H1 (cell line): ENCODE measurements around the gene VASH1. TPM values are rescaled to one million over a fixed set of nuclear protein-coding genes. Genes with fewer than 3 reads are reported as not detected.

ENCODE experiments used
- CTCF ChIA-PET: fragments of 300-600 bp; sonication (Branson Sonifier 250); formaldehyde crosslinking; loops from one replicate; lab custom pipeline; 2021; ENCODE audit not compliant: partially characterized antibody; lab: Charles Lee
- POLR2A ChIA-PET: fragments of 300-600 bp; sonication (Branson Sonifier 250); formaldehyde crosslinking; loops from one replicate; lab custom pipeline; 2021; ENCODE audit warnings: inconsistent platforms; ENCODE audit not compliant: partially characterized antibody; lab: Charles Lee
- DNase-seq, 2 experiments: peaks; one replicate each; pipeline versions ENCODE4 v3.0.0 to v3.0.0-alpha.2; 2010 to 2022; ENCODE audit warnings: low spot score in 2 of 2, low read depth in 1 of 2, mixed read lengths in 1 of 2
- FAIRE-seq: peaks from 2 replicates; lab custom pipeline; 2011; peaks lifted over from hg19 to GRCh38; lab: Jason Lieb, UNC
- H2AFZ ChIP-seq: 2 replicates; pipeline ENCODE4 v1.8.1; 2012; ENCODE audit warnings: low read length, inconsistent platforms
- H2AK5ac ChIP-seq: 2 replicates; pipeline ENCODE4 v1.6.1; 2013; ENCODE audit warnings: low read depth, low read length
- H2BK120ac ChIP-seq: replicated peaks from 2 replicates; pipeline ENCODE3; 2013; ENCODE audit warnings: low read depth, low read length, inconsistent platforms
- H2BK12ac ChIP-seq: 2 replicates; pipeline ENCODE4 v1.6.1; 2013; ENCODE audit warnings: low read depth, low read length
- H2BK15ac ChIP-seq: 2 replicates; pipeline ENCODE4 v1.6.1; 2013; ENCODE audit warnings: low read length
- H2BK20ac ChIP-seq: 2 replicates; pipeline ENCODE4 v1.6.1; 2013; ENCODE audit warnings: low read length
- H2BK5ac ChIP-seq: 2 replicates; pipeline ENCODE4 v1.6.1; 2013; ENCODE audit warnings: low read depth, low read length
- H3K14ac ChIP-seq: 2 replicates; pipeline ENCODE4 v1.6.1; 2013; ENCODE audit warnings: inconsistent platforms; ENCODE audit not compliant: insufficient read length
- H3K18ac ChIP-seq: 2 replicates; pipeline ENCODE4 v1.6.1; 2013; ENCODE audit warnings: low read length; ENCODE audit errors: extremely low read depth
- H3K23ac ChIP-seq: 2 replicates; pipeline ENCODE4 v1.6.1; 2013; ENCODE audit warnings: inconsistent platforms; ENCODE audit not compliant: insufficient read length
- H3K23me2 ChIP-seq: 2 replicates; pipeline ENCODE4 v1.6.1; 2013; ENCODE audit warnings: low read depth, low read length
- H3K27ac ChIP-seq: 2 replicates; pipeline ENCODE4 v1.6.1; 2011; ENCODE audit warnings: low read depth, low read length, inconsistent platforms
- H3K27me3 ChIP-seq, 4 experiments: replicated peaks in 1 of 4; 1 replicate in 1 of 4; 2 replicates in 3 of 4; pipeline versions ENCODE4 v1.6.1 to v1.8.1; 2011 to 2013; ENCODE audit warnings: low read length in 3 of 4, mild to moderate bottlenecking in 3 of 4, inconsistent platforms in 2 of 4, mixed read lengths in 2 of 4, moderate library complexity in 1 of 4; ENCODE audit not compliant: control insufficient read depth in 3 of 4, insufficient read depth in 3 of 4; ENCODE audit errors: extremely low read depth in 1 of 4
- H3K36me3 ChIP-seq, 4 experiments: 2 replicates each; pipeline versions ENCODE4 v1.6.1 to v1.8.1; 2011 to 2013; ENCODE audit warnings: mild to moderate bottlenecking in 4 of 4, low read length in 3 of 4, moderate library complexity in 2 of 4, control low read depth in 1 of 4, inconsistent platforms in 1 of 4; ENCODE audit not compliant: insufficient read depth in 4 of 4, control insufficient read depth in 2 of 4
- H3K4ac ChIP-seq: replicated peaks from 2 replicates; pipeline ENCODE3; 2013; ENCODE audit warnings: low read length, low read depth, mixed read lengths, inconsistent platforms; ENCODE audit not compliant: insufficient read length
- H3K4me1 ChIP-seq, 4 experiments: replicated peaks in 1 of 4; 1 replicate in 1 of 4; 2 replicates in 3 of 4; pipeline versions ENCODE4 v1.6.1 to v1.8.1; 2011 to 2013; ENCODE audit warnings: low read length in 3 of 4, inconsistent platforms in 2 of 4, mixed read lengths in 1 of 4; ENCODE audit not compliant: insufficient read depth in 4 of 4, control insufficient read depth in 3 of 4
- H3K4me2 ChIP-seq, 2 experiments: 2 replicates each; pipeline versions ENCODE4 v1.6.1 to v1.8.1; 2011 to 2013; ENCODE audit warnings: low read depth in 2 of 2, low read length in 2 of 2, control low read depth in 1 of 2, inconsistent platforms in 1 of 2, mild to moderate bottlenecking in 1 of 2; ENCODE audit not compliant: insufficient read depth in 1 of 2
- H3K4me3 ChIP-seq, 4 experiments: fragments of 200-600, 300-600 bp in 1 of 4; sonication (generic), shearing (Covaris generic), sonication (Bioruptor Twin) in 1 of 4; 2 replicates each; pipeline versions ENCODE4 v1.5.1 to v1.8.1; 2011 to 2016; ENCODE audit warnings: low read length in 4 of 4, low read depth in 3 of 4, control low read depth in 2 of 4, inconsistent platforms in 2 of 4, mild to moderate bottlenecking in 2 of 4, mixed read lengths in 1 of 4, moderate library complexity in 1 of 4; ENCODE audit not compliant: insufficient read depth in 2 of 4; ENCODE audit errors: extremely low read depth in 1 of 4
- H3K56ac ChIP-seq: replicated peaks from 2 replicates; pipeline ENCODE3; 2013; ENCODE audit warnings: low read depth, mild to moderate bottlenecking, mixed read lengths, low read length, inconsistent platforms; ENCODE audit not compliant: insufficient read length
- H3K79me1 ChIP-seq: 2 replicates; pipeline ENCODE4 v1.6.1; 2013; ENCODE audit warnings: low read depth, low read length, control low read depth
- H3K79me2 ChIP-seq, 2 experiments: 2 replicates each; pipeline versions ENCODE4 v1.6.1 to v1.8.1; 2012 to 2013; ENCODE audit warnings: low read length in 2 of 2, mild to moderate bottlenecking in 2 of 2, inconsistent platforms in 1 of 2; ENCODE audit not compliant: insufficient read depth in 2 of 2, control insufficient read depth in 1 of 2
- H3K9ac ChIP-seq, 4 experiments: replicated peaks in 1 of 4; 1 replicate in 1 of 4; 2 replicates in 3 of 4; pipeline versions ENCODE4 v1.6.1 to v1.8.1; 2011 to 2013; ENCODE audit warnings: low read depth in 3 of 4, low read length in 3 of 4, control low read depth in 2 of 4, mild to moderate bottlenecking in 2 of 4, moderate library complexity in 2 of 4, inconsistent platforms in 1 of 4; ENCODE audit errors: extremely low read depth in 1 of 4
- H3K9me3 ChIP-seq, 2 experiments: 2 replicates each; pipeline versions ENCODE4 v1.6.1 to v1.8.1; 2012 to 2013; ENCODE audit warnings: mild to moderate bottlenecking in 2 of 2, moderate library complexity in 2 of 2, control low read depth in 1 of 2, inconsistent platforms in 1 of 2, low read depth in 1 of 2, low read length in 1 of 2, mixed read lengths in 1 of 2; ENCODE audit not compliant: insufficient read depth in 2 of 2
- H4K20me1 ChIP-seq, 2 experiments: replicated peaks in 1 of 2; 2 replicates each; pipeline versions ENCODE3 to v1.8.1; 2011 to 2013; ENCODE audit warnings: inconsistent platforms in 2 of 2, low read length in 2 of 2, mild to moderate bottlenecking in 1 of 2; ENCODE audit not compliant: insufficient read depth in 2 of 2, control insufficient read depth in 1 of 2
- H4K5ac ChIP-seq: 2 replicates; pipeline ENCODE4 v1.6.1; 2013; ENCODE audit warnings: low read length, low read depth, mixed read lengths, inconsistent platforms; ENCODE audit not compliant: insufficient read length
- H4K8ac ChIP-seq: 2 replicates; pipeline ENCODE4 v1.8.0; 2013; ENCODE audit warnings: mild to moderate bottlenecking, moderate library complexity, low read length, inconsistent platforms; ENCODE audit not compliant: insufficient read depth; ENCODE audit errors: extremely low read depth
- H4K91ac ChIP-seq: replicated peaks from 2 replicates; pipeline ENCODE3; 2013; ENCODE audit warnings: low read length, mixed read lengths, inconsistent platforms; ENCODE audit not compliant: insufficient read length
- ASH2L ChIP-seq: fragments of 200-600, 300-600 bp; sonication (generic); IDR thresholded peaks from one replicate; pipeline ENCODE4 v1.7.1; 2017; ENCODE audit warnings: low read length
- CTCF ChIP-seq, 3 experiments: IDR thresholded peaks; 1 replicate in 2 of 3; 2 replicates in 1 of 3; pipeline versions ENCODE4 v1.5.1 to v1.6.1; 2011; ENCODE audit warnings: low read length in 3 of 3, mild to moderate bottlenecking in 3 of 3, inconsistent platforms in 2 of 3, low read depth in 1 of 3, moderate library complexity in 1 of 3; ENCODE audit not compliant: insufficient read depth in 1 of 3; ENCODE audit errors: control extremely low read depth in 1 of 3
- EGR1 ChIP-seq: IDR thresholded peaks from 2 replicates; pipeline ENCODE4 v1.6.1; 2011; ENCODE audit warnings: low read depth, low read length, borderline replicate concordance
- JUN ChIP-seq: IDR thresholded peaks from 2 replicates; pipeline ENCODE4 v1.6.1; 2011; ENCODE audit warnings: low read depth, mild to moderate bottlenecking, improper control_type of control experiment, low read length
- JUND ChIP-seq: IDR thresholded peaks from 2 replicates; pipeline ENCODE4 v1.6.1; 2011; ENCODE audit warnings: mild to moderate bottlenecking, improper control_type of control experiment, low read length
- PHF8 ChIP-seq: fragments of 200-600 bp; sonication (generic); conservative IDR thresholded peaks from 2 replicates; pipeline ENCODE4 v1.7.1; 2012; ENCODE audit warnings: low read depth, mild to moderate bottlenecking, inconsistent platforms, low read length, moderate library complexity
- RAD21 ChIP-seq, 2 experiments: IDR thresholded peaks in 1 of 2; conservative IDR thresholded peaks in 1 of 2; 2 replicates each; pipeline ENCODE4 v1.6.1; 2011; ENCODE audit warnings: low read depth in 2 of 2, low read length in 2 of 2, improper control_type of control experiment in 1 of 2, inconsistent platforms in 1 of 2, mild to moderate bottlenecking in 1 of 2, moderate library complexity in 1 of 2
- RNF2 ChIP-seq: fragments of 200-900, 300-1000 bp; sonication (generic); IDR thresholded peaks from 2 replicates; pipeline ENCODE4 v1.7.1; 2016; ENCODE audit warnings: borderline replicate concordance, low read depth, mild to moderate bottlenecking, antibody characterized with exemption, low read length; ENCODE audit not compliant: poor library complexity, severe bottlenecking; ENCODE audit errors: missing control alignments
- WGBS, 2 experiments: shearing (Covaris generic) in 1 of 2; methylation state at CpG; one replicate each; pipeline versions ENCODE4 v1.1.6 to v1.1.7; 2013 to 2015; ENCODE audit warnings: low lambda C conversion rate in 2 of 2, mixed read lengths in 2 of 2, inconsistent platforms in 1 of 2, low coverage in 1 of 2, missing lambda C conversion rate in 1 of 2; ENCODE audit not compliant: insufficient replicate concordance in 2 of 2, insufficient coverage in 1 of 2, insufficient read length in 1 of 2; ENCODE audit errors: extremely low coverage in 1 of 2, missing lambda C conversion rate in 1 of 2; 5-methylcytosine and 5-hydroxymethylcytosine counted together
- polyA plus RNA-seq, 7 experiments: library from polyadenylated mRNA; depleted of rRNA in 3 of 7; stranded (reverse) in 5 of 7; unstranded in 2 of 7; fragments of >200 nt in 5 of 7; fragments of 200-250 nt in 2 of 7; gene quantifications; 1 replicate in 5 of 7; 2 replicates in 1 of 7; 4 replicates in 1 of 7; pipeline versions ENCODE4 v1.2.1 to v1.2.3, GENCODE V29; 2011 to 2013; ENCODE audit warnings: missing spikeins in 2 of 7, mixed read lengths in 2 of 7
- total RNA-seq: library from RNA; stranded (reverse); fragmentation: NEBNext Ultra II Directional; extraction: Animal tissue kit (Norgen Biotek cat#: 25700); gene quantifications from 2 replicates; pipeline ENCODE4 v1.2.1, GENCODE V29; 2021

VASH1 gene
- total and polyA plus RNA-seq, 2 of the 8 experiments (the other 6 are each of a cell fraction or from before 2014, with no cell fraction given) = 3.1 to 6.4 TPM

GRCh38 chr14:76773956-76774820 is 12.9 kb downstream of the VASH1 start:
- H3K4me2 ChIP-seq = no peak overlapping the region
- no peaks in the 10 kb centered on the region for H3K79me1 ChIP-seq
- H4K5ac ChIP-seq = no peak overlapping the region
- H2BK20ac ChIP-seq = no peak overlapping the region; the same call in 1 of the 2 replicates
- H2BK120ac ChIP-seq = no peak overlapping the region
- no peak overlapping the region for H3K4me3 ChIP-seq
- no peaks in the 10 kb centered on the region for H3K79me2 ChIP-seq
- H3K27me3 ChIP-seq = peaks cover 0 to 3% (median 0%) of the 10 kb centered on the region in 4 experiments; a peak in 4 of 7 replicates
- peaks cover 0 to 18% (median 9%) of the 10 kb centered on the region in 4 experiments; a peak in 5 of 7 replicates for H3K4me1 ChIP-seq
- DNase-seq = no peak
- H3K56ac ChIP-seq = no peak overlapping the region
- H4K20me1 ChIP-seq = no peaks in the 10 kb centered on the region
- H3K9me3 ChIP-seq = no peaks in the 10 kb centered on the region; a peak in 1 of 4 replicates
- H3K9ac ChIP-seq = no peak overlapping the region
- no peak overlapping the region for H2AK5ac ChIP-seq
- no peak overlapping the region for H2AFZ ChIP-seq
- no peak for FAIRE-seq
- no peak overlapping the region for H2BK12ac ChIP-seq
- H3K23ac ChIP-seq = no peak overlapping the region
- H4K91ac ChIP-seq = no peak overlapping the region
- no peaks in the 10 kb centered on the region for H3K36me3 ChIP-seq
- no peak overlapping the region for H2BK15ac ChIP-seq
- no peak overlapping the region for H3K27ac ChIP-seq
- ChIA-PET CTCF (interaction anchor here (1.0 to 9.2 kb wide), 7 partner anchors 7 to 65 kb away, joined by 3 to 128 read pairs (median 15); no protein-coding TSS in a partner anchor), POLR2A (interaction anchor here (1.2 to 1.4 kb wide), 3 partner anchors 7 to 86 kb away, joined by 3 to 5 read pairs (median 3); no protein-coding TSS in a partner anchor)
- H3K4ac ChIP-seq = no peak overlapping the region
- H3K23me2 ChIP-seq = no peaks in the 10 kb centered on the region
- no peak overlapping the region for H3K14ac ChIP-seq
- peak overlapping the region; percentile 16; the same call in 1 of the 2 replicates for H4K8ac ChIP-seq
- WGBS, 2 experiments = 85% methylated on average over 18 of the region's 18 CpGs; no CpG with 5 or more reads in 1 of the 2 experiments
- H2BK5ac ChIP-seq = no peak overlapping the region
- no peak overlapping the region for H3K18ac ChIP-seq
- no peak for TF ChIP-seq CTCF (IDR thresholded peaks at IDR 0.05; ENCODE audit: control extremely low read depth in 1 of 3, insufficient read depth in 1 of 3, low read depth in 1 of 3, low read length in 3 of 3)
- no peak for TF ChIP-seq PHF8
- TF ChIP-seq EGR1 = no peak
- no peak for TF ChIP-seq JUND
- no peak for TF ChIP-seq RAD21 (IDR thresholded peaks at IDR 0.05 in 1 of 2, conservative IDR thresholded peaks at IDR 0.05 in 1 of 2; ENCODE audit: low read depth in 2 of 2, low read length in 2 of 2)
- no peak for TF ChIP-seq ASH2L
- TF ChIP-seq RNF2 = no peak
- TF ChIP-seq JUN = no peak
